Measurements from ENCODE around the gene SOCS6.
A peak's percentile ranks its signal among the peaks of the same experiment; 100 is the strongest.
"Not testable (repeated sequence)": the region's sequence is repeated elsewhere in the genome, so short reads cannot be mapped to it uniquely, and the experiment has no call there.

The SOCS6 gene

GRCh38 chr18:70288851-70289328 is at the start of gene SOCS6:
TSS of gene SOCS6 (plus strand) at chr18:70289045. CDS start at chr18:70324669, 35,624 bp downstream.
- peak in 1 of 2 experiments; percentile 22 for DNase-seq (ENCODE audit: low read depth in 2 of 2)

- no peak for DNase-seq (ENCODE audit: low read depth in 2 of 2)
These were observed 45.5 kb upstream of the SOCS6 start for GRCh38 chr18:70243131-70243929.

GRCh38 chr18:70246061-70246466 is 42.8 kb upstream of the SOCS6 start:
- DNase-seq (ENCODE audit: low read depth in 2 of 2), result no peak

- DNase-seq (ENCODE audit: low read depth in 2 of 2), result no peak
These were observed 39.7 kb upstream of the SOCS6 start for GRCh38 chr18:70249118-70249517.

GRCh38 chr18:70249861-70250260 is 39.0 kb upstream of the SOCS6 start:
- DNase-seq (ENCODE audit: low read depth in 2 of 2), result not testable (repeated sequence)

- no peak for DNase-seq (ENCODE audit: low read depth in 2 of 2)
These were observed 38.1 kb upstream of the SOCS6 start for GRCh38 chr18:70250781-70251180.

GRCh38 chr18:70256184-70256583 is 32.7 kb upstream of the SOCS6 start:
- DNase-seq (ENCODE audit: low read depth in 2 of 2), result no peak

- DNase-seq (ENCODE audit: low read depth in 2 of 2), result no peak
These were observed 31.9 kb upstream of the SOCS6 start for GRCh38 chr18:70256994-70257393.

- no peak for DNase-seq (ENCODE audit: low read depth in 2 of 2)
These were observed 30.6 kb upstream of the SOCS6 start for GRCh38 chr18:70258243-70258642.

GRCh38 chr18:70260683-70261082 is 28.2 kb upstream of the SOCS6 start:
- DNase-seq (ENCODE audit: low read depth in 2 of 2), result no peak

GRCh38 chr18:70261141-70261788 is 27.6 kb upstream of the SOCS6 start:
- DNase-seq (ENCODE audit: low read depth in 2 of 2), result no peak

- no peak for DNase-seq (ENCODE audit: low read depth in 2 of 2)
These were observed 25.5 kb upstream of the SOCS6 start for GRCh38 chr18:70263336-70263735.

GRCh38 chr18:70271742-70272141 is 17.1 kb upstream of the SOCS6 start:
- no peak for DNase-seq (ENCODE audit: low read depth in 2 of 2)

GRCh38 chr18:70273021-70273420 is 15.8 kb upstream of the SOCS6 start:
- no peak for DNase-seq (ENCODE audit: low read depth in 2 of 2)

- no peak for DNase-seq (ENCODE audit: low read depth in 2 of 2)
These were observed 12.2 kb upstream of the SOCS6 start for GRCh38 chr18:70276416-70277191.

- DNase-seq (ENCODE audit: low read depth in 2 of 2), result no peak
These were observed 9.4 kb upstream of the SOCS6 start for GRCh38 chr18:70279470-70279869.

GRCh38 chr18:70280007-70280925 is 8.6 kb upstream of the SOCS6 start:
- no peak for DNase-seq (ENCODE audit: low read depth in 2 of 2)

- DNase-seq (ENCODE audit: low read depth in 2 of 2), result no peak
These were observed 3.7 kb upstream of the SOCS6 start for GRCh38 chr18:70284976-70285620.

- DNase-seq (ENCODE audit: low read depth in 2 of 2), result no peak
These were observed 1.1 kb upstream of the SOCS6 start for GRCh38 chr18:70287731-70288130.

- DNase-seq (ENCODE audit: low read depth in 2 of 2), result no peak
These were observed 534 bp upstream of the SOCS6 start for GRCh38 chr18:70288171-70288850.

Measured in stimulated activated CD4-positive, alpha-beta T cell treated with anti-CD3 and anti-CD28 coated beads, Interleukin-12 subunit alpha, Interleukin-12 subunit beta, amount 100 ng/mL, for 24 hours (primary cell).